ENCODE measurements around the gene USP38. TPM values are rescaled to one million over a fixed set of nuclear protein-coding genes. Genes with fewer than 3 reads are reported as not detected.

USP38 gene
- 10 to 100 TPM; 23.4 to 23.6 TPM for total RNA-seq

GRCh38 chr4:143184503-143185252, at the start of gene USP38:
USP38 (plus strand) TSS chr4:143184917; CDS start chr4:143185451, 534 bp downstream.

Other genes with a start within 250 kb of the USP38 start
- 10 to 100 TPM; 24.1 to 28.0 TPM for gene GAB1, start 152.0 kb downstream of the USP38 start, total RNA-seq

All from melanocyte of skin (primary cell).